Measurements from ENCODE around the gene HSD17B8.
"Not testable (repeated sequence)": the region's sequence is repeated elsewhere in the genome, so short reads cannot be mapped to it uniquely, and the experiment has no call there.

The HSD17B8 gene

GRCh38 chr6:33207552-33208090 lies 3.2 kb downstream of the HSD17B8 start:
- peak; percentile 66 for DNase-seq

GRCh38 chr6:33208091-33208967 lies 3.9 kb downstream of the HSD17B8 start, which contains the start of gene RING1:
Gene RING1 (plus strand): TSS chr6:33208500. CDS start chr6:33208823, 323 bp downstream.
- peak; percentile 85 for DNase-seq

- no peak for DNase-seq
These were observed 5.4 kb downstream of the HSD17B8 start for GRCh38 chr6:33209856-33210255.

GRCh38 chr6:33211136-33211535 lies 6.7 kb downstream of the HSD17B8 start:
- DNase-seq: no peak

- DNase-seq: peak; percentile 32
These were observed 7.4 kb downstream of the HSD17B8 start for GRCh38 chr6:33211666-33212422.

- DNase-seq: no peak
These were observed 8.4 kb downstream of the HSD17B8 start for GRCh38 chr6:33212857-33213165.

- DNase-seq: peak; percentile 48
These were observed 8.9 kb downstream of the HSD17B8 start for GRCh38 chr6:33213166-33213988.

- DNase-seq: no peak
These were observed 9.5 kb downstream of the HSD17B8 start for GRCh38 chr6:33213989-33214335.

GRCh38 chr6:33215271-33216116 lies 11.0 kb downstream of the HSD17B8 start:
- no peak for DNase-seq

GRCh38 chr6:33216117-33216649 lies 11.7 kb downstream of the HSD17B8 start:
- no peak for DNase-seq

GRCh38 chr6:33217246-33217645 lies 12.8 kb downstream of the HSD17B8 start:
- no peak for DNase-seq

GRCh38 chr6:33217681-33218080 lies 13.2 kb downstream of the HSD17B8 start:
- no peak for DNase-seq

- DNase-seq: not testable (repeated sequence)
These were observed 22.2 kb downstream of the HSD17B8 start for GRCh38 chr6:33226503-33227120.

GRCh38 chr6:33235221-33235634 lies 30.8 kb downstream of the HSD17B8 start:
- no peak for DNase-seq

GRCh38 chr6:33236328-33236727 lies 31.9 kb downstream of the HSD17B8 start:
- DNase-seq: no peak

GRCh38 chr6:33236852-33237251 lies 32.4 kb downstream of the HSD17B8 start:
- DNase-seq: no peak

- no peak for DNase-seq
These were observed 33.3 kb downstream of the HSD17B8 start for GRCh38 chr6:33237741-33238140.

- no peak for DNase-seq
These were observed 37.5 kb downstream of the HSD17B8 start for GRCh38 chr6:33241968-33242367.

- no peak for DNase-seq
These were observed 39.0 kb downstream of the HSD17B8 start for GRCh38 chr6:33243476-33243875.

GRCh38 chr6:33247977-33248642 lies 43.7 kb downstream of the HSD17B8 start:
- DNase-seq: peak; percentile 96

GRCh38 chr6:33248643-33248931 lies 44.1 kb downstream of the HSD17B8 start:
- no peak for DNase-seq

All from NCI-H82 (cell line).